HCT116 (cell line): ENCODE results near the gene SPPL2B. TPM values are rescaled to one million over a fixed set of nuclear protein-coding genes. Genes with fewer than 3 reads are reported as not detected.

Source experiments
- ATAC-seq: fragments of 200-7000 bp; cut with Tn5 transposase; 2 replicates; pipeline ENCODE4 v1.9.1; 2020; ENCODE audit warnings: mild to moderate bottlenecking, moderate library complexity
- BruUV-seq: library from RNA; stranded (reverse); fragments of 400-500 nt; replicated peaks from 2 replicates; lab custom pipeline; 2021; lab: Mats Ljungman, UMichigan
- CTCF ChIA-PET: fragments of 300-600 bp; sonication (Branson Sonifier 250); formaldehyde crosslinking; loops from one replicate; lab custom pipeline; 2021; ENCODE audit warnings: antibody characterized with exemption; lab: Charles Lee
- POLR2A ChIA-PET: fragments of 300-600, 350-600 bp; sonication (Branson Sonifier 250); formaldehyde crosslinking; loops from one replicate; lab custom pipeline; 2021; ENCODE audit warnings: antibody characterized with exemption; lab: Charles Lee
- RAD21 ChIA-PET, 2 experiments: fragments of 300-600 bp; sonication (Branson Sonifier 250); formaldehyde crosslinking; loops; one replicate each; lab custom pipeline; 2023; ENCODE audit warnings: low total read pairs in 2 of 2; ENCODE audit not compliant: uncharacterized antibody in 2 of 2, unreplicated experiment in 2 of 2, low non-redundant PET in 1 of 2; lab: Charles Lee
- DNase-seq: peaks from one replicate; pipeline ENCODE4 v3.0.0-alpha.2; 2010; ENCODE audit warnings: low read depth, low spot score
- H2AFZ ChIP-seq: fragments of 200-600 bp; shearing (Covaris generic), sonication (generic); 2 replicates; pipeline ENCODE4 v1.6.1; 2017; ENCODE audit warnings: low read depth, mixed run types, mixed read lengths, antibody characterized with exemption, low read length; ENCODE audit not compliant: poor library complexity, severe bottlenecking
- H3K27ac ChIP-seq: 2 replicates; pipeline ENCODE4 v1.5.1; 2012; ENCODE audit warnings: low read depth, low read length
- H3K27me3 ChIP-seq: fragments of 200-600 bp; sonication (generic); 2 replicates; pipeline ENCODE4 v1.6.1; 2016; ENCODE audit warnings: mixed run types, low read length, mixed read lengths; ENCODE audit not compliant: insufficient read depth
- H3K36me3 ChIP-seq, 2 experiments: fragments of 200-500 bp in 1 of 2; fragments of 200-600 bp in 1 of 2; sonication (Bioruptor generic) in 1 of 2; sonication (generic) in 1 of 2; 2 replicates each; pipeline versions ENCODE4 v1.5.1 to v1.6.1; 2014 to 2016; ENCODE audit warnings: low read length in 2 of 2, inconsistent platforms in 1 of 2, mixed read lengths in 1 of 2, mixed run types in 1 of 2; ENCODE audit not compliant: insufficient read depth in 2 of 2, control insufficient read depth in 1 of 2
- H3K4me1 ChIP-seq, 2 experiments: fragments of 200-600 bp in 1 of 2; sonication (generic) in 1 of 2; 2 replicates each; pipeline versions ENCODE4 v1.5.1 to v1.6.1; 2012 to 2017; ENCODE audit warnings: low read length in 2 of 2, inconsistent platforms in 1 of 2, mild to moderate bottlenecking in 1 of 2, mixed read lengths in 1 of 2, mixed run types in 1 of 2, moderate library complexity in 1 of 2; ENCODE audit not compliant: insufficient read depth in 2 of 2, control insufficient read depth in 1 of 2
- H3K4me2 ChIP-seq: fragments of 200-600 bp; sonication (generic); 2 replicates; pipeline ENCODE4 v1.6.1; 2017; ENCODE audit warnings: mixed run types, low read length, mixed read lengths
- H3K4me3 ChIP-seq, 2 experiments: fragments of 200-600 bp in 1 of 2; sonication (generic) in 1 of 2; replicated peaks in 1 of 2; 2 replicates each; pipeline ENCODE4 v1.5.1; 2011 to 2016; ENCODE audit warnings: low read length in 2 of 2, control low read depth in 1 of 2, low read depth in 1 of 2, mild to moderate bottlenecking in 1 of 2, mixed read lengths in 1 of 2, mixed run types in 1 of 2
- H3K79me2 ChIP-seq: fragments of 200-600 bp; sonication (generic); 2 replicates; pipeline ENCODE4 v1.6.1; 2017; ENCODE audit warnings: mild to moderate bottlenecking, mixed run types, low read length, moderate library complexity, mixed read lengths; ENCODE audit not compliant: insufficient read depth
- H3K9ac ChIP-seq: fragments of 200-600 bp; sonication (generic); 2 replicates; pipeline ENCODE4 v1.6.1; 2016; ENCODE audit warnings: low read length, mixed read lengths
- H3K9me2 ChIP-seq: fragments of 200-600 bp; sonication (generic), shearing (Covaris generic); 2 replicates; pipeline ENCODE4 v1.6.1; 2017; ENCODE audit warnings: mixed run types, mild to moderate bottlenecking, moderate library complexity; ENCODE audit not compliant: insufficient read depth
- H3K9me3 ChIP-seq, 2 experiments: fragments of 200-500 bp in 1 of 2; fragments of 200-600 bp in 1 of 2; sonication (Bioruptor generic) in 1 of 2; sonication (generic) in 1 of 2; 2 replicates each; pipeline ENCODE4 v1.6.1; 2014 to 2017; ENCODE audit warnings: low read length in 2 of 2, mixed read lengths in 2 of 2, inconsistent platforms in 1 of 2, low read depth in 1 of 2, mild to moderate bottlenecking in 1 of 2, mixed run types in 1 of 2, moderate library complexity in 1 of 2; ENCODE audit not compliant: control insufficient read depth in 1 of 2, insufficient read depth in 1 of 2
- H4K20me1 ChIP-seq: fragments of 200-600 bp; sonication (generic), shearing (Covaris generic); 2 replicates; pipeline ENCODE4 v1.6.1; 2017; ENCODE audit warnings: mixed run types, mild to moderate bottlenecking, moderate library complexity; ENCODE audit not compliant: insufficient read depth
- ELF1 ChIP-seq: IDR thresholded peaks from 2 replicates; pipeline ENCODE4 v1.6.1; 2012; ENCODE audit warnings: low read depth, borderline replicate concordance
- POLR2A ChIP-seq: IDR thresholded peaks from 2 replicates; pipeline ENCODE4 v1.7.0; 2011; ENCODE audit warnings: borderline replicate concordance; ENCODE audit not compliant: insufficient read depth, insufficient read length; ENCODE audit errors: extremely low read depth
- REST ChIP-seq: IDR thresholded peaks from 2 replicates; pipeline ENCODE4 v1.6.1; 2012; ENCODE audit warnings: low read depth
- YY1 ChIP-seq: IDR thresholded peaks from 2 replicates; pipeline ENCODE4 v1.6.1; 2011; ENCODE audit warnings: low read length, low read depth, moderate library complexity, mild to moderate bottlenecking; ENCODE audit not compliant: insufficient replicate concordance; ENCODE audit errors: extremely low read depth
- ZFX ChIP-seq: fragments of 450-650 bp; IDR thresholded peaks from 2 replicates; pipeline ENCODE4 v1.6.1; 2017
- intact Hi-C: fragments of 100-400 bp; cut with micrococcal nuclease; formaldehyde crosslinking; loops from 2 replicates; pipeline ENCODE4 v1.10.0; 2022
- total RNA-seq: library from RNA; stranded (reverse); gene quantifications from one replicate; pipeline ENCODE4 v1.2.1, GENCODE V29; 2021; ENCODE audit not compliant: unreplicated experiment

Gene SPPL2B
- total RNA-seq, 1 experiment from 2014 or later, result 83.1 TPM

- TF ChIP-seq YY1, result no peak
- TF ChIP-seq ZFX, result no peak
- no peak for TF ChIP-seq ELF1
- no peak for TF ChIP-seq REST
Observed at GRCh38 chr19:2282862-2283237, 45.6 kb upstream of the SPPL2B start (continued).

- ChIA-PET POLR2A (no interaction called here), CTCF (no interaction called here)
Observed at GRCh38 chr19:2283835-2284507, 44.5 kb upstream of the SPPL2B start.

More at GRCh38 chr19:2283835-2284507, 44.5 kb upstream of the SPPL2B start:
- Histone ChIP-seq H3K4me2 (no peak overlapping the region), H2AFZ (no peak overlapping the region), H3K9me3 (no peaks in the 10 kb centered on the region), H3K27ac (no peak overlapping the region), H3K9ac (no peak overlapping the region), H3K27me3 (no peaks in the 10 kb centered on the region), H3K9me2 (no peaks in the 10 kb centered on the region), H3K79me2 (no peaks in the 10 kb centered on the region), H3K4me3 (no peak overlapping the region), H3K36me3 (no peaks in the 10 kb centered on the region), H4K20me1 (no peaks in the 10 kb centered on the region), H3K4me1 (no peaks in the 10 kb centered on the region)
- intact Hi-C loops, result no loop called here
- no TSS peak for BruUV-seq
- ATAC-seq (no peak), DNase-seq (no peak)
- RAD21 ChIA-PET, result no interaction called here
- TF ChIP-seq POLR2A, result no peak
